ENCODE measurements around the gene AK8. TPM values are rescaled to one million over a fixed set of nuclear protein-coding genes. Genes with fewer than 3 reads are reported as not detected.

AK8 gene
- total RNA-seq, 1 donor = 0.18 TPM

GRCh38 chr9:132788378-132788777 is 89.7 kb downstream of the AK8 start:
- no peak for DNase-seq (ENCODE audit: low read depth)
- H3K4me3 ChIP-seq (ENCODE audit: low read depth, low read length) = no peak overlapping the region
- TF ChIP-seq CTCF (IDR thresholded peaks at IDR 0.05; ENCODE audit: insufficient read depth, low read length) = no peak

GRCh38 chr9:132787748-132788159 is 90.3 kb downstream of the AK8 start:
- no peak for TF ChIP-seq CTCF (IDR thresholded peaks at IDR 0.05; ENCODE audit: insufficient read depth, low read length)
- no peak overlapping the region for H3K4me3 ChIP-seq (ENCODE audit: low read depth, low read length)
- no peak for DNase-seq (ENCODE audit: low read depth)

GRCh38 chr9:132784286-132784830 is 93.7 kb downstream of the AK8 start:
- no peak for TF ChIP-seq CTCF (IDR thresholded peaks at IDR 0.05; ENCODE audit: insufficient read depth, low read length)
- H3K4me3 ChIP-seq (ENCODE audit: low read depth, low read length) = no peak overlapping the region
- DNase-seq (ENCODE audit: low read depth) = no peak

- H3K4me3 ChIP-seq (ENCODE audit: low read depth, low read length) = no peak overlapping the region
- TF ChIP-seq CTCF (IDR thresholded peaks at IDR 0.05; ENCODE audit: insufficient read depth, low read length) = no peak
- no peak for DNase-seq (ENCODE audit: low read depth)
Measured at GRCh38 chr9:132783006-132783405, 95.1 kb downstream of the AK8 start.

GRCh38 chr9:132782037-132782436 is 96.0 kb downstream of the AK8 start:
- TF ChIP-seq CTCF (IDR thresholded peaks at IDR 0.05; ENCODE audit: insufficient read depth, low read length) = no peak
- no peak for DNase-seq (ENCODE audit: low read depth)
- no peak overlapping the region for H3K4me3 ChIP-seq (ENCODE audit: low read depth, low read length)

GRCh38 chr9:132780230-132781007 is 97.7 kb downstream of the AK8 start:
- no peak for DNase-seq (ENCODE audit: low read depth)
- TF ChIP-seq CTCF (IDR thresholded peaks at IDR 0.05; ENCODE audit: insufficient read depth, low read length) = no peak
- no peak overlapping the region for H3K4me3 ChIP-seq (ENCODE audit: low read depth, low read length)
